ENCODE measurements around the gene EPHA8.

Gene EPHA8

DNA sequence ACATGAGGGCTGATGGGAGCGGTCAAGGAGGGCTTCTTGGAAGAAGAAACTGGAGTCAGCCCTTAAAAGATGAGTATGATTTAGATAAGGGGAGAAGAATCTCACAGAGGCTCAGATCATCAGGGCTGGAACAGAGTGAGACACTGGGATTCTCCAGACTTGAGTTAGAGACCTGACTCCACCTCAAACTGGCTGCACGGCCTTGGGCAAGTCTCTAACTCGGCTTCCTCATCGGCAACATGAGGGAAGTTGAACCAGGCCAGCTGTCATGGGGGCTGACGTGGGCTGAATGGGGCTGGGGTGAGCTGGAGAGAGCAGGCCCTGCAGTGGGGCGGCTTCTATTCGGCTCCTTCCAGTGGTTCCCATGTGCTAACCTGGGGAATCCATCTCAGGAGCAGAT lies 82.6 kb downstream of the EPHA8 start:
- POLR2A ChIA-PET = interaction anchor here (0.6 kb wide), 1 partner anchor 102 kb away, joined by 4 read pairs; no protein-coding TSS in a partner anchor
- H3K36me3 ChIP-seq (ENCODE audit: control insufficient read depth in 2 of 2, insufficient read depth in 1 of 2, low read length in 2 of 2) = no peaks in the 10 kb centered on the region
- no peaks in the 10 kb centered on the region for H3K9me3 ChIP-seq (ENCODE audit: control insufficient read depth, insufficient read depth, low read depth, low read length)
- no peak for TF ChIP-seq ZNF341 (tag by site-specific recombination; IDR thresholded peaks at IDR 0.05; ENCODE audit: low read depth)
- TF ChIP-seq ZNF747 (tag by site-specific recombination; IDR thresholded peaks at IDR 0.05) = no peak
- no peak for TF ChIP-seq ZNF138 (tag by site-specific recombination; IDR thresholded peaks at IDR 0.05; ENCODE audit: borderline replicate concordance)
- TF ChIP-seq ZNF521 (tag by site-specific recombination; IDR thresholded peaks at IDR 0.05) = no peak
- TF ChIP-seq, protein P1, sequence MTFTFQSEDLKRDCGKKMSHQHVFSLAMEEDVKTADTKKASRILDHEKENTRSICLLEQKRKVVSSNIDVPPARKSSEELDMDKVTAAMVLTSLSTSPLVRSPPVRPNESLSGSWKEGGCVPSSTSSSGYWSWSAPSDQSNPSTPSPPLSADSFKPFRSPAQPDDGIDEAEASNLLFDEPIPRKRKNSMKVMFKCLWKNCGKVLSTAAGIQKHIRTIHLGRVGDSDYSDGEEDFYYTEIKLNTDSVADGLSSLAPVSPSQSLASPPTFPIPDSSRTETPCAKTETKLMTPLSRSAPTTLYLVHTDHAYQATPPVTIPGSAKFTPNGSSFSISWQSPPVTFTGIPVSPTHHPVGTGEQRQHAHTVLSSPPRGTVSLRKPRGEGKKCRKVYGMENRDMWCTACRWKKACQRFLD (tag by site-specific recombination; IDR thresholded peaks at IDR 0.05) = no peak
- no peak for TF ChIP-seq ZNF560 (tag by site-specific recombination; IDR thresholded peaks at IDR 0.05; ENCODE audit: borderline replicate concordance)
- no peak for TF ChIP-seq ZNF324 (tag by site-specific recombination; IDR thresholded peaks at IDR 0.05)
- no peaks in the 10 kb centered on the region for H3K4me1 ChIP-seq (ENCODE audit: control insufficient read depth, insufficient read depth, low read length)
- no peak overlapping the region for H3K4me3 ChIP-seq (ENCODE audit: low read depth, low read length)
- no peak overlapping the region for H3K27ac ChIP-seq (ENCODE audit: extremely low read depth, low read depth, low read length)
- CTCF ChIA-PET = interaction anchor here (0.8 to 2.7 kb wide), 4 partner anchors 222 to 260 kb away, joined by 4 to 12 read pairs (median 4); no protein-coding TSS in a partner anchor

DNA sequence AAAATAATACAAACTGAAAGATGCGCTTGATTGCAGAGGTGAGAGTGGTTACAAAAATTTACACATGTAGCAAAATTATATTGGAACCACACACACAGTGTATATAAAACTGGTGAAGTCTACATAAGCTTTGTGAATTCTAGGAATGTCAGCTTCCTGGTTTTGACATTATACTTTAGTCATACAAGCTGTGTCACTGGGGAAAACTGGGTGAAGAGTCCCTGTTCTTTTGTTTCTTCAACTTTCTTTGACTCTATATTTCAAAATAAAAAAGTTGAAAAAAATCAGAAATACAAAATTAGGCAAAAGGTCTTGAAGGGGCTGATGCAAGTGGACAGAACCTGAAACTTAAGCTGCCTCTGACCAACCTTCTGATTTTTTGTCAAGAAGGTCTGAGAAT lies 83.1 kb downstream of the EPHA8 start:
- no peaks in the 10 kb centered on the region for H3K36me3 ChIP-seq (ENCODE audit: control insufficient read depth in 2 of 2, insufficient read depth in 1 of 2, low read length in 2 of 2)
- CTCF ChIA-PET = interaction anchor here (0.8 to 2.7 kb wide), 4 partner anchors 223 to 259 kb away, joined by 4 to 12 read pairs (median 4); no protein-coding TSS in a partner anchor
- H3K27ac ChIP-seq (ENCODE audit: extremely low read depth, low read depth, low read length) = no peak overlapping the region
- H3K9me3 ChIP-seq (ENCODE audit: control insufficient read depth, insufficient read depth, low read depth, low read length) = no peaks in the 10 kb centered on the region
- no peak overlapping the region for H3K4me3 ChIP-seq (ENCODE audit: low read depth, low read length)
- TF ChIP-seq ZNF610 (tag by site-specific recombination; IDR thresholded peaks at IDR 0.05; ENCODE audit: borderline replicate concordance) (no peak), ZBTB20 (tag by site-specific recombination; IDR thresholded peaks at IDR 0.05) (no peak), ZBTB1 (tag by site-specific recombination; IDR thresholded peaks at IDR 0.05) (no peak), ZNF623 (tag by site-specific recombination; IDR thresholded peaks at IDR 0.05) (no peak), YY1 (tag by site-specific recombination; IDR thresholded peaks at IDR 0.05) (no peak), ZNF548 (tag by site-specific recombination; IDR thresholded peaks at IDR 0.05) (no peak), ZNF544 (tag by site-specific recombination; IDR thresholded peaks at IDR 0.05) (no peak), ZIC2 (tag by site-specific recombination; IDR thresholded peaks at IDR 0.05) (no peak), ZNF768 (tag by site-specific recombination; IDR thresholded peaks at IDR 0.05) (no peak), ZFP3 (tag by site-specific recombination; IDR thresholded peaks at IDR 0.05; ENCODE audit: low read depth) (no peak)
- TF ChIP-seq, protein P2, sequence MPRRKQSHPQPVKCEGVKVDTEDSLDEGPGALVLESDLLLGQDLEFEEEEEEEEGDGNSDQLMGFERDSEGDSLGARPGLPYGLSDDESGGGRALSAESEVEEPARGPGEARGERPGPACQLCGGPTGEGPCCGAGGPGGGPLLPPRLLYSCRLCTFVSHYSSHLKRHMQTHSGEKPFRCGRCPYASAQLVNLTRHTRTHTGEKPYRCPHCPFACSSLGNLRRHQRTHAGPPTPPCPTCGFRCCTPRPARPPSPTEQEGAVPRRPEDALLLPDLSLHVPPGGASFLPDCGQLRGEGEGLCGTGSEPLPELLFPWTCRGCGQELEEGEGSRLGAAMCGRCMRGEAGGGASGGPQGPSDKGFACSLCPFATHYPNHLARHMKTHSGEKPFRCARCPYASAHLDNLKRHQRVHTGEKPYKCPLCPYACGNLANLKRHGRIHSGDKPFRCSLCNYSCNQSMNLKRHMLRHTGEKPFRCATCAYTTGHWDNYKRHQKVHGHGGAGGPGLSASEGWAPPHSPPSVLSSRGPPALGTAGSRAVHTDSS (tag by site-specific recombination; IDR thresholded peaks at IDR 0.05) = no peak
- TF ChIP-seq, protein P3, sequence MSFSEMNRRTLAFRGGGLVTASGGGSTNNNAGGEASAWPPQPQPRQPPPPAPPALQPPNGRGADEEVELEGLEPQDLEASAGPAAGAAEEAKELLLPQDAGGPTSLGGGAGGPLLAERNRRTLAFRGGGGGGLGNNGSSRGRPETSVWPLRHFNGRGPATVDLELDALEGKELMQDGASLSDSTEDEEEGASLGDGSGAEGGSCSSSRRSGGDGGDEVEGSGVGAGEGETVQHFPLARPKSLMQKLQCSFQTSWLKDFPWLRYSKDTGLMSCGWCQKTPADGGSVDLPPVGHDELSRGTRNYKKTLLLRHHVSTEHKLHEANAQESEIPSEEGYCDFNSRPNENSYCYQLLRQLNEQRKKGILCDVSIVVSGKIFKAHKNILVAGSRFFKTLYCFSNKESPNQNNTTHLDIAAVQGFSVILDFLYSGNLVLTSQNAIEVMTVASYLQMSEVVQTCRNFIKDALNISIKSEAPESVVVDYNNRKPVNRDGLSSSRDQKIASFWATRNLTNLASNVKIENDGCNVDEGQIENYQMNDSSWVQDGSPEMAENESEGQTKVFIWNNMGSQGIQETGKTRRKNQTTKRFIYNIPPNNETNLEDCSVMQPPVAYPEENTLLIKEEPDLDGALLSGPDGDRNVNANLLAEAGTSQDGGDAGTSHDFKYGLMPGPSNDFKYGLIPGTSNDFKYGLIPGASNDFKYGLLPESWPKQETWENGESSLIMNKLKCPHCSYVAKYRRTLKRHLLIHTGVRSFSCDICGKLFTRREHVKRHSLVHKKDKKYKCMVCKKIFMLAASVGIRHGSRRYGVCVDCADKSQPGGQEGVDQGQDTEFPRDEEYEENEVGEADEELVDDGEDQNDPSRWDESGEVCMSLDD (tag by site-specific recombination; IDR thresholded peaks at IDR 0.05) = no peak
- H3K4me1 ChIP-seq (ENCODE audit: control insufficient read depth, insufficient read depth, low read length) = no peaks in the 10 kb centered on the region
- POLR2A ChIA-PET = interaction anchor here (0.6 kb wide), 1 partner anchor 102 kb away, joined by 4 read pairs; no protein-coding TSS in a partner anchor
